Measurements from ENCODE around the gene TMEM74B.
"Not testable (repeated sequence)": the region's sequence is repeated elsewhere in the genome, so short reads cannot be mapped to it uniquely, and the experiment has no call there.

The TMEM74B gene

DNA sequence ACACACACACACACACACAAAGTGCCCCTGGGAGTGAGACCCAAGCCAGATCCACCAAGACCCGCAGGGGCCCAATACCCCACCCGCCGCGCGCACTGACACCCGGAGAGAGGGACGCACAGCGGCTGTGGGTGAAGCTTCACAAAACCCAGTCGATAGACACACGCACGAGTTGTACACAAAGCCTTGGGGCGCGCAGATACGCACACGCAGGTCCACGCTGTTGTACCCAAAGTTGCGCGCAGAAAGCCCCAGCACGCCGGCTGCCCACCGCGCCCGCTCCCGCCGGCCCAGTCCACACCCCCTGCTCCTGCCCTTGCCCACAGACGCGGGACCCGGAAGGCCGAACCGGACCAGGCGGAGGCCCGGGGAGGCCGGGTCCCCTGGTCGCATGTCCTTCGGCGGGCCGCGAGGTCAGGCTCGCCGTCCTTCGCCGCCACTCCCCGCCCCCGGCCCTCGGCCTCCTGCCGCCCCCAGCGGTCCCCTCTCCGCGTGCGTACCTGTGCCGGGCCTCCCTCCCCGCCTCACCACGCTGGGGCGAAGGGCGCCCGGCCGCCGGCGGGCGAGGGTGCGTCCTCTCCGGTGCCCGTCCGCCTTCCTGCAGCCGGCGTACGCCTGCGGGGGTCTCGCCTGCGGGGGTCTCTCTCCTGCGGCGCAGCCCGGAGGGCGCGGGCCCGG, at the start of gene TMEM74B:
Gene TMEM74B (minus strand): TSS at position 344 of the 678 bp plus-strand sequence. CDS start 1,180 bp downstream, outside the sequence.
- DNase-seq = no peak

GRCh38 chr20:1232286-1233111, 47.7 kb upstream of the TMEM74B start:
- DNase-seq = no peak

- no peak for DNase-seq
Observed at GRCh38 chr20:1229541-1229940, 44.8 kb upstream of the TMEM74B start.

- DNase-seq = no peak
Observed at GRCh38 chr20:1225783-1226654, 41.2 kb upstream of the TMEM74B start, which contains the start of gene RAD21L1. RAD21L1 (plus strand) TSS chr20:1226044; CDS start chr20:1228454, 2,410 bp downstream.

- no peak for DNase-seq
Observed at GRCh38 chr20:1225263-1225782, 40.5 kb upstream of the TMEM74B start.

DNA sequence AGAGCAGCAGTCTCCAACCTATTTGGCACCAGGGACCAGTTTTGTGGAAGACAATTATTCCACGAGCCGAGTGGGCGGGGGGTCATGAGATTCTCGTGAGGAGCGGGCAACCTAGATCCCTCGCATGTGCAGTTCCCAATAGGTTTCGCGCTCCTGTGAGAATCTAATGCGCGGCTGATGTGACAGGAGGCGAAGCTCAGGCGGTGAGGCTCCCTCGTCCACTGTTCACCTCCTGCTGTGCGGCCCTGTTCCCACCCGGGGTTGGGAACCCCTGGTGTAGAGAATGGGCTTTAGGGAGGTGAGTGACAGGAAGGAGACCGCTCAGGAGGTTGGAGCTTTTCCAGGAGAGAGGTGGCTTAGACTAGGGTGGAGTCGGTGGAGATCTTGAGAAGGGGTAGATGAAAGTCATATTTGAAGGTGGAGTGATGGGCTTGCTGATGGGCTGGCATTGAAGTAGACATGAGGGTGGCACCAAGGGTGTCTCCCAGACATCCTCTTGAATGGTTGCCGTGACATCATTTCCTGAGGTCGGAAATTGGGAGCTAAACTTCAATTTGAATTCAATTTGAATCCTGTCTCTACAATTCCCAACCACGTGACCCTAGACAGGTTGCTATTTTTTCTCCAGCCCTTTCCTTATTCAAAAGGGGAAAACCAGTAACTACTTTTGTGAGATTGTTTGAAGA, 39.6 kb upstream of the TMEM74B start:
- no peak for DNase-seq

DNA sequence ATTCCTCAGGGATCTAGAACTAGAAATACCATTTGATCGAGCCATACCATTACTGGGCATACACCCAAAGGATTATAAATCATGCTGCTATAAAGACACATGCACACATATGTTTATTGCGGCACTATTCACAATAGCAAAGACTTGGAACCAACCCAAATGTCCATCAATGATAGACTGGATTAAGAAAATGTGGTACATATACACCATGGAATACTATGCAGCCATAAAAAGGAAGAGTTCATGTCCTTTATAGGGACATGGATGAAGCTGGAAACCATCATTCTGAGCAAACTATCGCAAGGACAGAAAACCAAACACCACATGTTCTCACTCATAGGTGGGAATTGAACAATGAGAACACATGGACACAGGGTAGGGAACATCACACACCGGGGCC, 38.0 kb upstream of the TMEM74B start:
- not testable (repeated sequence) for DNase-seq

GRCh38 chr20:1216527-1217427, 32.0 kb upstream of the TMEM74B start:
- DNase-seq = not testable (repeated sequence)

- DNase-seq = no peak
Observed at GRCh38 chr20:1215386-1216170, 30.8 kb upstream of the TMEM74B start.

DNA sequence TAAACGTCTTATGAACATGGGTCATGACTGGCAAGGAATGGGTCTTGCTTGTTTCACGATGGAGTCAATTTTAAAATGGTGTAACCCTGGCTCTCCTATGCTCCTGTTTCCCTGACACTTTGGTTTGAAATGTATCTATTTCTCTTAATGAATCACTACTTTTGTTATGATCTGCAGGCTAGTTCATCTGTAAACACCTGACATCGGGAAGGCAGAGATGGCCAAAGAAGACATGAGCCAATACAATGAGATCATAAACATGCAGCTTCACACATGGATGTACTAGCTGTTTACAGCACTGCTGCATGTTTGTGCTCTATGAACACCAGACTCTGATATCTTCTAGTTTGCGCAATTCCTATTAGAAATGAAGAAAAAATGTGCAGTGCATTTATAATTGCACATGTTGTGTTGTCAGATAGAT, 30.1 kb upstream of the TMEM74B start:
- no peak for DNase-seq

DNA sequence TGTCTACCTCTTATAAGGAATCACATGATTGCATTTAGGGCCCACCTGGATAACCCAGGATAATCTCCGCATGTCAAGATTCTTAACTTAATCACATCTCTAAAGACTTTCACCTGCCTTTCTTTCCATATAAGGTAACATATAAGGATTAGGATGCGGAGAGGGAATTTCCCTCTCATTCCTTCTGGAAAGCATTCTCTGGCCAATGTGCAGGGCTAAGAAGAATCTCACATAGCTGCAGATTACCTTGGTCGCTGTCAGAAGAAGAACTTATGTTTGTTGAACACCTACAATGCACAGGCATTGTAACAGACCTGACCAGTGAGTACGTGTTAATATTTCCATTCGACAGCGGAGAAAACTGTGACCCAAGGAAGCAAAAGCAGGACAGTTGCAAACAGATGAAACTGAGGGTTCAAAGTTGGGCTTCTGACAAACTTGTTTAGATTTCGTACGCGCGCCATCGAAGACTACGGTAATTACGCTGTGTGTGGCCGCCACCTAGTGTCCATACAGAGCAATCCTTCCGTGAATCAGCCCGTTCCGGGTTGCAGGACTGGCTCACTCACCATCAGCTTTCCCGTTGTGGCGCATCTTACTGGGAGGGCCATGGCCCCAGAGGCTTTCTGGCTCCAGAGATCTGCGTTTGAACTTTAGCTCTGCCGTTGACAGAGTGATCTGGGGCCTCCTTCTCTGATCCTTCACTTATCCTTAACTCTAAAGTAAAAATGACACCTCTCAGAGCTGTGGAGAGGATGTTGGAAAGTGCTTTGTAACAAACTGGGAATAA, 28.0 kb upstream of the TMEM74B start:
- DNase-seq = peak in 1 of 2 experiments; percentile 14

GRCh38 chr20:1212023-1212422, 27.2 kb upstream of the TMEM74B start:
- DNase-seq = no peak

- DNase-seq = no peak
Observed at GRCh38 chr20:1210501-1210900, 25.7 kb upstream of the TMEM74B start.

DNA sequence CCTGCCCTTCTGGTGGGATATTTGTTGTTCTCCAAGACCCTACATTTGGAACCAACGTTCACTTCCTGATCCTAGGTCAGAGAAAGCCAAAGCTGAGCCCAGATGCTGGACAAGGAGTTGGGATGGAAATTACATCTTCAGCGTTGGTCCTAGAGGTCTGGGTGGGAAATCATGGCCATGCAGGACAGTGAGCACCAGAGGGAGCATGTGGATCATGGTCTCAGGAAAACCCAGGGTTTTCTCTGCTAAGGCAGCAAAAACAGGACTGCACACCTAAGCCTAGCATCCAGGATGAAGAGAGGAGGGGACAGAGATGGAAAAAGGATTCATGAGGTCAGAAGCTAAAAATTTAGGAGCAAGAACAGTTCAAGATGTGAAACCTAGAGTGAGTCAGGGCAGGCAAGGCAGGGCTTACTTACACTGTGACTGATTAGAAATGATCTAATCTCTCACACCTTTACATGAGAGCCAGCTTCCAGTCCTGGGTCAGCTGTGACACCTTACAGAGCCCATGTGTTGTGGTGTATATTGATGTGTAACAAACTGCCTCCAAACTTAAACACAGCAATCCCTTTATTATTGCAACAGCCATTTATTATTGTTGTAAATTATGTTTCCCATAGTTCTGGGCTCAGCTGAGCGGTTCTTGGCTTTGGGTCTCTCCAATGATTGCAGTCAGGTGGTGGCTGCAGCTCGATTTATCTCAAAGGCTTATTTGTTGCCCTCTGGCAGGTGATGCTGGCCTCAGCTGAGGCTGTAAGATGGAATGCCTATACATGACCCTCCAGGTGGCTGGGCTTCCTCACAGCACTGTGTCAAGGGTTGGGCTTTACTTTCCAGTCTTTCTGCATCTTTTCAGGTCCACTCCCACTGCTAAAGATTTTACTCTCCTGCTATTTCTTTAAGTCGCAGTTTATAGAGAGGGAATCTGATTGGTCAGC, 24.9 kb upstream of the TMEM74B start:
- DNase-seq = no peak

GRCh38 chr20:1207293-1207878, 22.6 kb upstream of the TMEM74B start:
- no peak for DNase-seq

DNA sequence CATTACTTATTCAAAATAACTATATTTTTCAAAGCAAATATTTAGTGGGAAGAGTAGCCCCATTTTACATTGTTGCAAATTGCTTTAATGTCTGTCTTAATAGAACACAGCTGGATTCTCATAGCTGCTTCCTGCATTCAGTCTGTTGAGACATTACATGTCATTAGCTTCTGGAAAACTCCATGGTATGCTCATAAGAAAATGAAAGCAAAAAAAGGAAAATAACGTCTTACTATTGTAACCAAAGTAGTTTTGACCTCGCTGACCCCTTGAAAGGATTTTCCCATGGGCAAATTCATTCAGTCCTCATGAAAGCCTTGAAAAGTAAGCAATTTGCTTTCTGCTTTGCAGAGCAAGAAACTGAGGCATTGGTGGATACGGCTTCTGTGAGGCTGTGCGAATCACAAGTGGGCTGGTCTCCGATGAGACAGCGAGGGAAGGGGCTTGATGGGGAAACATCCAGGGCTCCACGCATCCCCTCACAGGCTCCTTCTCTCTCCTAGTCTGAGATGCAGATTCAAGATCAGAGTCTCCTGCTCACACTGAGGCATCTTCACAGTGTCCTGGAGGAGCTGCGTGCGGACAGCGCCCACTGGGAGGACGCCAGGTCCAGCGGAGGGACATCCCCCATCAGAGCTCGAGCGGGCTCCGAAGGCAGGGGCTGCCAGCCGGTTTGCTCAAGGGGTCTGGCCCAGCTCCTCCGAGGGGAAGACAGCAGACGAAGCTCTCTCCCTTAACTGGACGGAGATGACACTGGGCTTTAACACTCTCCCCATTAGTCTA, 21.8 kb upstream of the TMEM74B start:
- no peak for DNase-seq

DNA sequence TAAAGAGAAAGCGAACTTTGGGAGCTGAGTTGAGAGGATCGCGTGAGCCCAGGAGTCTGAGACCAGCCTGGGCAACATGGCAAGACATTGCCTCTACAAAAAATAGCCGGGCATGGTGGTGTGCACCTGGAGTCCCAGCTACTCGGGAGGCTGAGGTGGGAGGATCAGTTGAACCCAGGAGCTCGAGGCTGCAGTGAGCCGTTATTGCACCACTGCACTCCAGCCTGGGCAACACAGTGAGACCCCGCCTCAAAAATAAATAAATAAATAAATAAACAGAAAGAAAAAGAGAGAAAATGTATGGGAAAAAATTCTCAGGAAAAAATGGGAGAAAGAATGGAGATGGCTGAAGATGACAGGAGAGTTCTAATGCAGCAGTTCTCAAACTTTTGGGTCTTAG, 21.0 kb upstream of the TMEM74B start:
- DNase-seq = no peak
